ENCODE measurements around the gene MSRB1. TPM values are rescaled to one million over a fixed set of nuclear protein-coding genes. Genes with fewer than 3 reads are reported as not detected.

The MSRB1 gene
- total and polyA plus RNA-seq, 2 of the 13 experiments (the other 11 are each of a cell fraction or from before 2014, with no cell fraction given), result 32.1 to 75.4 TPM

DNA sequence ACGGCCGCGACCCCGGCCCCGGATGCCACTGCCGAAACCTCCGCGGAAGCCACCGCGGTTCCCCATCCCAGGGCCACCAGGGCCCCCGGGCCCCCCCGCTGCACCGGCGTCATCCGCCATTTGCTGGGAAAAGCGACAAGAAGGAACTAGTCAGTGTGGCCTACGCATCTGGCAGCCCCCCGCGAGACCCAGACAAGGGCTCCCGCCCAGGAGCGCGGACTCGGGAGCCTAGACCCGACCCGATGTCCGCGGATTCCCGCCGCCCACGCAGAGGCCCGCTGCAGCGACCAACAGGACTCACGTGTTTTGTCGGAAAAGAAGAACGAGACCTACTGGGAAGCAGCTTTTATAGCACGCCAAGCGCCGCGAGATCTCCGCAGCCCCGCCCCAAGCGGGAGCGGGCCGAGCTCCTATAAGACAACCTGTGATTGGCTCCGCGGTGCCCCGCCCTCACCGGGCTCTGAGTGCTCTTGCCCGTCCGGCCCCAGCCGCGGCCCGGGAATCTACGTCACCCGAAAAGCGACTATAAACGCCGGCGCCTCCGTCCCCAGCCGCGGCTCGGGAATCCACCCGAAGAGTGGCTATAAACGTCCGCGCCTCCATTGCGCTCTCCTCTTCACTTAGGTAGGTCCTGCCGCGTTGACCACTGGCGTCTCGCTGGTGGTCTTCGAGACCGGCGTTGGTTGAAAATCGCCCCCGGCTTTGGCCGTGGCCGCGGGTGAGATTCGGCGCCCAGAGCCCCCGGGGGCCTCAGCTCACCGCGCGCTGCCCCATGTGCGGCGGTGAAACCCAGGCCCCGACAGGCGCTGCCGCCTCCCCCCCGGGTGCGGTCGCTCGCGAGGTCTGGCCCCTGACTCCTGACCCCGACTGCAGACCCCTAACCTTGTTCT lies 21.8 kb upstream of the MSRB1 start, which contains the start of gene RPS2 (continued):
- TF ChIP-seq MED1 (CRISPR knock-in tag; IDR thresholded peaks at IDR 0.05), result peak; percentile 66
- no peak for TF ChIP-seq REXO4 (CRISPR knock-in tag; IDR thresholded peaks at IDR 0.05; ENCODE audit: borderline replicate concordance)
- TF ChIP-seq KLF12 (CRISPR knock-in tag; IDR thresholded peaks at IDR 0.05; ENCODE audit: borderline replicate concordance), result peak; percentile 95
- TF ChIP-seq, protein P1, sequence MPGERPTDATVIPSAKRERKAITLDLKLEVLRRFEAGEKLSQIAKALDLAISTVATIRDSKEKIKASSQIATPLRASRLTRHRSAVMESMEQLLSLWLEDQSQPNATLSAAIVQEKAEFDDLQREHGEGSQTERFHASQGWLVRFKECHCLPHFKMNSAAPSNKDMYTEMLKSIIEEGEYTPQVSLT (CRISPR knock-in tag; IDR thresholded peaks at IDR 0.05; ENCODE audit: borderline replicate concordance, low read depth), result peak; percentile 79; the same call in 1 of the 2 replicates
- peak; percentile 79; the same call in 1 of the 2 replicates for TF ChIP-seq ZNF564 (CRISPR knock-in tag; IDR thresholded peaks at IDR 0.05)
- TF ChIP-seq, protein P2, sequence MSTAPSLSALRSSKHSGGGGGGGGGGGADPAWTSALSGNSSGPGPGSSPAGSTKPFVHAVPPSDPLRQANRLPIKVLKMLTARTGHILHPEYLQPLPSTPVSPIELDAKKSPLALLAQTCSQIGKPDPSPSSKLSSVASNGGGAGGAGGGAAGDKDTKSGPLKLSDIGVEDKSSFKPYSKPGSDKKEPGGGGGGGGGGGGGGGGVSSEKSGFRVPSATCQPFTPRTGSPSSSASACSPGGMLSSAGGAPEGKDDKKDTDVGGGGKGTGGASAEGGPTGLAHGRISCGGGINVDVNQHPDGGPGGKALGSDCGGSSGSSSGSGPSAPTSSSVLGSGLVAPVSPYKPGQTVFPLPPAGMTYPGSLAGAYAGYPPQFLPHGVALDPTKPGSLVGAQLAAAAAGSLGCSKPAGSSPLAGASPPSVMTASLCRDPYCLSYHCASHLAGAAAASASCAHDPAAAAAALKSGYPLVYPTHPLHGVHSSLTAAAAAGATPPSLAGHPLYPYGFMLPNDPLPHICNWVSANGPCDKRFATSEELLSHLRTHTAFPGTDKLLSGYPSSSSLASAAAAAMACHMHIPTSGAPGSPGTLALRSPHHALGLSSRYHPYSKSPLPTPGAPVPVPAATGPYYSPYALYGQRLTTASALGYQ (CRISPR knock-in tag; IDR thresholded peaks at IDR 0.05), result peak; percentile 66; the same call in 1 of the 2 replicates
- peak; percentile 80 for TF ChIP-seq TAF15 (IDR thresholded peaks at IDR 0.05; ENCODE audit: low read depth, low read length, poor library complexity, severe bottlenecking)
- TF ChIP-seq SMAD9 (CRISPR knock-in tag; IDR thresholded peaks at IDR 0.05), result no peak
- 0 out of 2 replicates have a peak, but pooled peaks have one; percentile 39 for TF ChIP-seq CCDC6 (CRISPR knock-in tag; IDR thresholded peaks at IDR 0.05)
- TF ChIP-seq ZNF256 (CRISPR knock-in tag; conservative IDR thresholded peaks at IDR 0.05), result no peak; the same call in 1 of the 2 replicates
- TF ChIP-seq ATF1 (CRISPR knock-in tag; IDR thresholded peaks at IDR 0.05), result peak; percentile 96
- TF ChIP-seq, protein P3, sequence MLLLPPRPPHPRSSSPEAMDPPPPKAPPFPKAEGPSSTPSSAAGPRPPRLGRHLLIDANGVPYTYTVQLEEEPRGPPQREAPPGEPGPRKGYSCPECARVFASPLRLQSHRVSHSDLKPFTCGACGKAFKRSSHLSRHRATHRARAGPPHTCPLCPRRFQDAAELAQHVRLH (CRISPR knock-in tag; IDR thresholded peaks at IDR 0.05; ENCODE audit: borderline replicate concordance, low read depth), result 0 out of 2 replicates have a peak, but pooled peaks have one; percentile 77
- peak; percentile 73; the same call in 1 of the 2 replicates for TF ChIP-seq SNAI1 (CRISPR knock-in tag; IDR thresholded peaks at IDR 0.05; ENCODE audit: borderline replicate concordance)
- TF ChIP-seq KDM6A (CRISPR knock-in tag; IDR thresholded peaks at IDR 0.05; ENCODE audit: low read depth), result no peak
- TF ChIP-seq ZNF296 (CRISPR knock-in tag; conservative IDR thresholded peaks at IDR 0.05), result 0 out of 2 replicates have a peak, but pooled peaks have one; percentile 12
- no peak; the same call in 1 of the 2 replicates for TF ChIP-seq ZNF460 (CRISPR knock-in tag; IDR thresholded peaks at IDR 0.05; ENCODE audit: borderline replicate concordance)
- 0 out of 2 replicates have a peak, but pooled peaks have one; percentile 37 for TF ChIP-seq FOXK1 (CRISPR knock-in tag; IDR thresholded peaks at IDR 0.05; ENCODE audit: borderline replicate concordance, low read depth)
- TF ChIP-seq ZFP62 (CRISPR knock-in tag; IDR thresholded peaks at IDR 0.05), result no peak
- TF ChIP-seq ZNF451 (CRISPR knock-in tag; IDR thresholded peaks at IDR 0.05), result peak; percentile 59; the same call in 1 of the 2 replicates
- TF ChIP-seq NAIF1 (CRISPR knock-in tag; IDR thresholded peaks at IDR 0.05; ENCODE audit: borderline replicate concordance), result no peak; the same call in 1 of the 2 replicates
- no peak for TF ChIP-seq ONECUT2 (CRISPR knock-in tag; IDR thresholded peaks at IDR 0.05)
- TF ChIP-seq CAMTA2 (CRISPR knock-in tag; IDR thresholded peaks at IDR 0.05; ENCODE audit: borderline replicate concordance), result no peak
- TF ChIP-seq, protein P4, sequence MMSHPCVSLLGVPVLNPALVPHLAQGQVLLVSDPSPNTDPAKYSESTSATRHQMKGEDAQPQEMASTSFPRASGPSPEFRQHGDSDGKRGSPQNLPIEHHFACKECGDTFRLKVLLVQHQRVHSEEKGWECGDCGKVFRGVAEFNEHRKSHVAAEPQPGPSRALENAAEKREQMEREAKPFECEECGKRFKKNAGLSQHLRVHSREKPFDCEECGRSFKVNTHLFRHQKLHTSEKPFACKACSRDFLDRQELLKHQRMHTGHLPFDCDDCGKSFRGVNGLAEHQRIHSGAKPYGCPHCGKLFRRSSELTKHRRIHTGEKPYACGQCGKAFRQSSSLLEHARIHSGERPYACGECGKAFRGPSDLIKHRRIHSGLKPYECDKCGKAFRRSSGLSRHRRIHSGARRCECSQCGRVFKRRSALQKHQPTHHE (CRISPR knock-in tag; IDR thresholded peaks at IDR 0.05; ENCODE audit: borderline replicate concordance), result 0 out of 2 replicates have a peak, but pooled peaks have one; percentile 8
- TF ChIP-seq ZNF207 (IDR thresholded peaks at IDR 0.05; ENCODE audit: borderline replicate concordance), result no peak
- peak; percentile 59; the same call in 1 of the 2 replicates for TF ChIP-seq ZNF558 (CRISPR knock-in tag; IDR thresholded peaks at IDR 0.05; ENCODE audit: borderline replicate concordance)
- TF ChIP-seq MAF1 (CRISPR knock-in tag; IDR thresholded peaks at IDR 0.05; ENCODE audit: borderline replicate concordance), result 0 out of 2 replicates have a peak, but pooled peaks have one; percentile 81

All from HepG2 (cell line).